GM06990 (cell line): ENCODE measurements around the gene BRF1.

Source experiments
- DNase-seq: peaks from one replicate; pipeline ENCODE4 v3.0.0-alpha.2; 2011; ENCODE audit not compliant: insufficient read length; ENCODE audit errors: extremely low read depth
- H3K27me3 ChIP-seq: replicated peaks from 2 replicates; pipeline ENCODE4 v1.6.0; 2011; ENCODE audit warnings: low read length; ENCODE audit not compliant: control insufficient read depth, insufficient read depth
- H3K36me3 ChIP-seq: 2 replicates; pipeline ENCODE4 v1.5.1; 2011; ENCODE audit warnings: low read length; ENCODE audit not compliant: control insufficient read depth, insufficient read depth
- H3K4me3 ChIP-seq: replicated peaks from 2 replicates; pipeline ENCODE4 v1.5.1; 2011; ENCODE audit warnings: low read depth, mild to moderate bottlenecking, control low read depth, low read length
- CTCF ChIP-seq: IDR thresholded peaks from 2 replicates; pipeline ENCODE4 v1.5.1; 2011; ENCODE audit warnings: low read length, control low read depth, mild to moderate bottlenecking, inconsistent platforms; ENCODE audit not compliant: insufficient read depth, poor library complexity, severe bottlenecking

BRF1 gene

DNA sequence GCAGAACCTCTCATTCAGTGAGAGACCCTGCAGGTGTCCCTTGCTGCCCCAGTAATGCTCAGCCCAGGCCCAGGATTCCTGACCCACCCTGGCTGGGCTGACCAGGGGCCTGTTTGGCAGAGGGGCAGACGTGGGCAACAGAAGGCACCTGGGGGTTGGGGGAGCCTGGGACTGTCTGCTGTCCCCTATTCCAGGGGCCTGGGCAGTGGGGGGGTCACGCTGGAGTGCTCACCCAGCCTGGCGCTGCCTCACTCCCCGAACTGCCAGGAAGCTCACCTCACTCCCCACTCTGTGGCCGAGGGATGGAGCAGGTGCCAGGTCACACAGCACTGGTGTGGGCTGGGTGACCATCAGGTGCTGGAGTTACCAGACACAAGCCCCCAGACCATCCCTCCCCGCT is 97.1 kb downstream of the BRF1 start:
- no peaks in the 10 kb centered on the region for H3K36me3 ChIP-seq
- DNase-seq, result no peak
- TF ChIP-seq CTCF, result no peak
- H3K4me3 ChIP-seq, result no peak overlapping the region
- H3K27me3 ChIP-seq, result no peaks in the 10 kb centered on the region; the same call in 1 of the 2 replicates

GRCh38 chr14:105203057-105203531 is 97.7 kb downstream of the BRF1 start:
- Histone ChIP-seq H3K4me3 (no peak overlapping the region), H3K27me3 (no peaks in the 10 kb centered on the region; the same call in 1 of the 2 replicates), H3K36me3 (no peaks in the 10 kb centered on the region)
- peak; percentile 67 for DNase-seq
- peak; percentile 91 for TF ChIP-seq CTCF

GRCh38 chr14:105201925-105202513 is 98.8 kb downstream of the BRF1 start:
- no peak overlapping the region for H3K4me3 ChIP-seq
- TF ChIP-seq CTCF, result no peak
- no peaks in the 10 kb centered on the region for H3K36me3 ChIP-seq
- DNase-seq, result no peak
- H3K27me3 ChIP-seq, result no peaks in the 10 kb centered on the region; the same call in 1 of the 2 replicates

DNA sequence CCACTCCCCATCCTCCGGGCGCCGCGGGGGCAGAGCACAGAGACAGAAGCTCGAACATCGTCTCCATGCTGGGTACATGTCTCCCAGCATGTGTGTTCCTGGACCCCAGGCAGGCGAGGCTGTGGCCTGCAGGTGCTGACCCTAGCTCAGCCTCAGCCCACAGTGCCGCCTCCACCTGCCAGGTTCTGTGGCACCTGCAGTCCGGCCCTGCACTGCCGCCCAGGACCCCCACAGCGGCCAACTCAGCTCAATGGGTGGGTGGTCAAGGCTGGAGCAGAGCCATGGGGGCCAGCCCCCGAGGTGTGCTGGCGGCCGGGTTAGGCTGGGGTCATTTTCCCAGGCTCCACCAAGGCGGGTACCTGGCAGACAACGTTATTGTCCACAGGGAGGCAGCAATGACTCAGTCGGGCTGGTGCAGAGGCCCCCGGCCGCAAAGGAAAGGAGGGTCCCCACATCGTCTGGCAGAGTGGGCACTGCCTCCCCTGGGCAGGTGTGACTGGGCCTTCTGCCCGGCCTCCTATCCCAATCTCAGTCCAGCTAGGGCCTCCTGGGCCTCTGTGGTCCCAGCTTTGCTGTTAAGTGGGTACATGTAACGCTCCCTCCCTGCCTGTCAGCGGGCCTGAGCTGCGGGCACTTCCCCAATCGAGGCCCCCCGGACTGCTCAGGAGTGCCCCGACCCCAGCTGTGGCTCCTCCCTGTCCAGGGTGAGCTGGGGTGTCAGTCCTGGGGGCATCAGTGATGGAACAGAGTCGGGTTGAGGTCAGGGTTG is 99.5 kb downstream of the BRF1 start:
- no peaks in the 10 kb centered on the region; the same call in 1 of the 2 replicates for H3K27me3 ChIP-seq
- no peak for DNase-seq
- TF ChIP-seq CTCF, result no peak
- H3K36me3 ChIP-seq, result no peaks in the 10 kb centered on the region
- H3K4me3 ChIP-seq, result no peak overlapping the region

DNA sequence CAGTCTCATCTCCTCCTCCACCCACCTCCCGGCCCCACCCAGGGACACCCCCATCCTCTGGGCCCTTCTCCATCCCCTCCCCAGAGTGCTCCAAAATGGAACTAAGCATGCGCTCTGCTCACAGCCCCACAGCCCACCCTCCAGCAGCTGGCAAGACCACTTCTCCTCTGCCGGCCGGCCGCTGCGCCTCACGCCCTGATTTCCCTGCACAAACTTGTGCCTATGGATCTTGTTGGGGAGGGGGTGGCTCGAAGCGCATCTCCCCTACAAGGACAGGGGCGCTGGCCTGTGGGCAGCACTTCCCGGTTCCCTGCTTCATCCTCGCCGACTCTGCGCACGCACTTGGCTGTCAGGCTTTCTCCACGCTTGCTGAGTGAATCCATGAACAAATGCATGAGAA is 100.2 kb downstream of the BRF1 start:
- no peaks in the 10 kb centered on the region; the same call in 1 of the 2 replicates for H3K27me3 ChIP-seq
- DNase-seq, result no peak
- no peaks in the 10 kb centered on the region for H3K36me3 ChIP-seq
- no peak for TF ChIP-seq CTCF
- no peak overlapping the region for H3K4me3 ChIP-seq
